Ureter (tissue), 1 donor: ENCODE results near the gene CHEK1. TPM values are rescaled to one million over a fixed set of nuclear protein-coding genes. Genes with fewer than 3 reads are reported as not detected.

Experiments
- DNase-seq: peaks from one replicate; pipeline ENCODE4 v3.0.0-alpha.2; 2020; ENCODE audit warnings: low spot score
- total RNA-seq: library from RNA; stranded (reverse); gene quantifications from one replicate; pipeline ENCODE4 v1.2.4, GENCODE V29; 2023
- donor health status: DM: yes; HTN: yes; CAD: no.

The CHEK1 gene
- total RNA-seq, 1 donor from 2014 or later: 2.8 TPM

- DNase-seq: no peak
These were observed 1.5 kb downstream of the CHEK1 start for GRCh38 chr11:125626288-125626950.

DNA sequence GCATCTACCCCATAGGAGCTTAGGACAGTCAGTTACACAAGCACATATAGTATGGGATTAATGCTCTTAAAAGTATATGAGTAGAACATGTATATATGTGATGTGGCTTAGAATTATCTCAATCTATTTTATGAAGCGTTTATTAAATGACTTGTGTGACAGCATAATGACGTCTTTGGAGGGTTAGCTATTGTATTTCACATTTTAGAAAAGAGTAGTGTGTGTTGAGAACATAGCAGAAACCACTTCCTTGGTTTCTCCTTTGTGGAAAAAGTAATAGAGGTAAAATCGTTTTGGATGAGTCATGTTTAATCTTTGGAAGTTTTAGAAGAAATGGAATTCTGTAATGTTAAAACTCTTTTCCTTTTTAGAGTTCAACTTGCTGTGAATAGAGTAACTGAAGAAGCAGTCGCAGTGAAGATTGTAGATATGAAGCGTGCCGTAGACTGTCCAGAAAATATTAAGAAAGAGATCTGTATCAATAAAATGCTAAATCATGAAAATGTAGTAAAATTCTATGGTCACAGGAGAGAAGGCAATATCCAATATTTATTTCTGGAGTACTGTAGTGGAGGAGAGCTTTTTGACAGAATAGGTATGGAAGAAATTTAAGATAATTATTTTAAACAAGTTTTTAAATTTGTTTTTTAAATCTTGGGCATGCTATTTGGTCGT, 2.4 kb downstream of the CHEK1 start:
- no peak for DNase-seq

DNA sequence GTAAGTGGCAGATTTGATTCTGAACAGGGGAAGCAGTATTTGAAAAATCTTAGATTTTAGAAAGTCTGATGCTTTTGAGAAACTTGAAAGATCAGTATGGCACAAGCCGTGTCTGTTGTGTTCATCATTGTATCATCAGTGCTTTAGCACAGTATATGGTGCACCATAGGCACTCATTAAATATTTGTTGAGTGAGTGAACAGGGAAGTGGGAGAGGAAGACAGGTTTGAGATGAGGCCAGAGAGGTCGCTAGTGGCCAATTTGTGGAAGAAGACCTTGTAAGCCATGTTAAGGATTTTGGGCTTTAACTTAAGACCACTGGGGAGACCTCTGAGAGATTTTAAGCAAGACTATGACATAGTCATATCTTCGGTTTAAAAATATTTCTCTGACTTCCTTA, 12.9 kb downstream of the CHEK1 start:
- no peak for DNase-seq

GRCh38 chr11:125638315-125638714, 13.4 kb downstream of the CHEK1 start:
- DNase-seq: no peak

DNA sequence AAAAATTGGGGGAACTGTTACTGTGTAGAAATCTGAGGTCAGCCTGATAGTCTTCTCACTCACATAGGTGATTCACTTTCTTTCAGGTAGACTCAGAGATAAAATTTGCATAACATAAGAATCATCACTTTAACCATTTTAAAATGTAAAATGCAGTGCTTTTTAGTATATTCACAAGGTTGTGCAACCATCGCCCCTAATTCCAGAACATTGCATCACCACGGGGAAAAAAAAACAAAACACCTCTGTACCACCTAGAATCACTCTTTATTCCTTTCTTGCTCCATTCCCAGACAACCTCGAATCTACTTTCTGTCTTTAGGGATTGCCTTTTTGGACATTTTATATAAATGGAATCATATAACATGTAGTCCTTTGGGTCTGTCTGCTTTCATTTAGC, 20.9 kb downstream of the CHEK1 start:
- no peak for DNase-seq

- DNase-seq: no peak
These were observed 24.7 kb downstream of the CHEK1 start for GRCh38 chr11:125649465-125650166.

GRCh38 chr11:125662689-125663088, 37.7 kb downstream of the CHEK1 start:
- DNase-seq: no peak

GRCh38 chr11:125663910-125664309, 38.9 kb downstream of the CHEK1 start:
- DNase-seq: no peak

DNA sequence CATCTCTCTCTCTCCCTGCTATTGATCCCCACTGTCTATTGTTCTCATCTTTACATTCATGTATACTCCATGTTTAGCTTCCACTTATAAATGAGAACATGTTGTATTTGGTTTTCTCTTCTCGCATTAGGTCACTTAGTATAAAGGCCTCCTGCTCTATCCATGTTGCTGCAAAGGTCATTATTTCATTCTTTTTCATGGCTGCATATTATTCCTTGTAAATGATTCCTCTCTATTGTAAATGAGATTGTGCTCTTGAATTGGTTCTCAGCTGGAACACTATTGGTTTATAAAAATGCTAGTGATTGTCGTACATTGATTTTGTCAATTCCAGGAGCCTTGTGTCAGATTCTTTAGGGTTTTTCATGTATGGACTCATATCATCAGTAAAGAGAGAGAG, 42.2 kb downstream of the CHEK1 start:
- DNase-seq: no peak

DNA sequence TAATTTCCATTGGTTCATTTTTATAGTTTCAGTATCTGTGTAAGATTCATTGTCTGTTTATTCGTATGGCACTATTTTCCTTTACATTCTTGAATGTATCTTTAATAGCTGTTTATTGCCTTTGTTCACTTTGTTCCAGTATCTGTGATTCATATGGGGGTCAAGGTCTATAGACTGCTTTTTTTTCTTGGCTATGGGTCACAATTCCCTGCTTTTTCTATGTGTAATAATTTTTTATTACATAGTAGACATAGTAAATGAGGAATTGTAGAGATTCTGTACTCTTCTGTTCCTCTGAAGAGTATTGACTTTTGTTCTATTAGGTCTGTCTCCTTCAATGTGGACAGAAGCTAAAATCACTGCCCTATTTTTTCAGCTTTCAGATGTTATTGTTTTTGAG, 45.2 kb downstream of the CHEK1 start:
- DNase-seq: no peak

DNA sequence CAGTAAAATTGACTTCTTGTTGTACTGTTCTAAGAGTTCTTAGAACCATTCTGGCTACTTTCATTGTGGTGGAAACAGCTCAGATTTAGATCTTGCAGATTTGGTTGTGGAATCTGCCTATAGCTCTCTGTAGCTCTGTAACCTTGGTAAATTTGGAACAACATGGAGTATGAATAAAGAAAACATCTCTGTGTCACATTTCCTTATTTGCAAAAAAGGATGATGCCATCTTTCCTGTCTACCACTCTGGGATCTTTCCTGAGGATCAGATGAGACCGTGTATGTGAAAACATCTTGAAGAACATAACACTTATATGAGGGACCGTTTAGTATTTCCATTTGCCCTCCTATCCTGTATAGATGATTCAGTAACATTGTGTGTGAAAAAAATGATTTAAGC, 46.6 kb downstream of the CHEK1 start:
- no peak for DNase-seq

- no peak for DNase-seq
These were observed 49.2 kb downstream of the CHEK1 start for GRCh38 chr11:125674210-125674609.

DNA sequence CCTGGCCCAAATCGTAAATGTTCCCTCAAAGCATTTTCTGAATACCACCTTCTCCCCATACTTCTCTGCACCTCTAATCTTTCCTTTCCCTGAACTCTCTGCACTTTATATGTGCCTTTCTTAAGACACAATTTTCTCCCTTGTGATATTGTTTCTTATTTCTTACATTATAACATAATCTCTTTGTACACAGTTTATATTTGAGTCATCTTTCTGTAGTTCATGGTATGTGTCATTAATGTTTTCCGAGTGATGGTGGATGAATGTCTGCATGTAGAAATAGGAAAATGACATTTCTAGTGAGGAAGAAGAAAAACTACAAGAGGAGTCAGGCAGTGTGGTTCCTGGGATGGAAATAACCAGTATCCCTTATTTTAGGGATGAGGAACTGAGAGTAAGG, 50.2 kb downstream of the CHEK1 start:
- no peak for DNase-seq

GRCh38 chr11:125679397-125679796, 54.4 kb downstream of the CHEK1 start:
- no peak for DNase-seq

- no peak for DNase-seq
These were observed 54.9 kb downstream of the CHEK1 start for GRCh38 chr11:125679837-125680236.

DNA sequence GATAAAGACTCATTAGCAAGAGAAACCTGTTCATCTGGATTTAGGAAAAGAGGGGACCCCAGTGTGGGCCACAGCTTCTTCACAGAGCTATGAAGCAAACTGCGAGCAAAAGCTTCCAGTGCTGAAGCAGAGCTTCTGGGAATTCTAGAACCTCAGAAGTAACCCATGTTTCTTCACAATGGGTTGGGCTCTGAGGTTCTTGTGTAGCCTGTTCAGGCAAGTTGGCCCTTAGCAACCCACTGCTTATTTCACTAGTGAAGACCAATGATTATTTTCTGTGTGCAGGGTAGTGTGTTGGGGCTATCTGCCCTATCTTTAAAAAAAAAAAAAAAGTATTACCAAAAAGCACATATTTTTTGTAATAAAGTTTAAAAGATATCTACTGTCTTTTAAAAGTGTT, 55.8 kb downstream of the CHEK1 start, which contains the start of gene ACRV1:
Gene ACRV1, minus strand, starts transcription at position 101 of the 400 bp plus-strand sequence. Its CDS starts 67 bp downstream, at position 34.
- no peak for DNase-seq

DNA sequence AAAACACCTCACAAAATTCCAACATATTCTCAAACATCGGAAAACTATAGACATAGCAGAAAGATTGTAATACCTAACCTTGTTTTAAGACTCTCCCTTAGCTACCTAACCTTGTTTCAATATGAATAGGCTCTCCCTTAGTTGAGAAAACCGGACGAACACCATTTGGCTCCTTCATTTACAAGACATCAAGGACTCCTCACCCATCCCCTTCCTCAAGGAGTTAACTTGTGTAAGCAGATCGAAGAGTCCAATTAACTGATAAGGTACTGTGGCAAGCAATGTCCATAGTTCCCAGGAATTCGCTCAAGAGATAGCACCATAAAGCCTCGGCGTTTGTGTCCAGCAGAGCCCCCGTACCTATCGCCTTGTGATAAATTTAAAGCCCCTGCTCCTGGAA, 60.3 kb downstream of the CHEK1 start:
- no peak for DNase-seq

- no peak for DNase-seq
These were observed 63.1 kb downstream of the CHEK1 start for GRCh38 chr11:125688066-125688465.

DNA sequence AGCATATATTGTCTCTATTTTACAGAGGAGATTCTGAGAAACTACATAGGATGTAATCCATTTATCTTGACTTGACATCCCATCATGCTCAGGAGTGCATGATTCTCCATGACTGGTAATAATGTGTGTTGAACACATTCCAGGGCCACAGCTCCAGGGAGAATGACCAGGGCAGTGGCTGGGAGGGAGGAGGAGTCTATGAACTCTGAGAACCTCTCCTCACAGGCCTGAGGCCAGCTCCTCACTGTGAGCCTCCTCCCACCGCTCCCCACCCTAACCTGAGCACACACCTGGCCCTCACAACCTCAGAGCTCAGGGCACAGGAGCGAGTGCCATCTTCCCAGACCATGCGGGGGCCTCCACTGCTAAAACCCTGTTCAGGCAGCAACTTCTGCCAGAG, 63.7 kb downstream of the CHEK1 start:
- DNase-seq: no peak

DNA sequence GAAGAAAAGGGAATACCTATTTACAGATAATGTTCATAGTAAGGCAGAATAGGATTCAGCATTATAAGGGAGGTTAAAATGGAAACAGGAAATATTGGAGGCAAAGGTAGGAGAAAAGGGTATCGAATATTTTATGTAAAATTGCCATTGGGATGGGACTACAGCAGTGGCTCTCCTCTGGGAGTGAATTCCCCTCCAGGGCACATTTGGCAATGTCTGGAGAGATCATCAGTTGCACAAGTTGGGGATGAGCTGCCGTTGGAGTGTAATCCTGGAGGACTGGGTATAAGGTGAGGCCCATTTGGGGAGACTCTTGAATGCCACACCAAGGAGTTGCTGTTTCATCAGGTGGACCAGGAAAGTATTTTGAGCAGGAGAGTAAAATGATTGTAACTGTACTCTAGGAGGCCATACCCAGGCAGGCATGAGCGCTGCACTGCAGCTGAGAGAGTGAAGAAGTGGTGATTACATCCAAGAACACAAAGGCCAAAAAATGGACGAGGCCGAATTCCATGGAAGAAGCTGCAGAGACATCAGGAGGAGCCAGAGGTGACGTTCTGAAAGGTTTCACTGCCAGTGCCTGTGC, 64.4 kb downstream of the CHEK1 start:
- no peak for DNase-seq

DNA sequence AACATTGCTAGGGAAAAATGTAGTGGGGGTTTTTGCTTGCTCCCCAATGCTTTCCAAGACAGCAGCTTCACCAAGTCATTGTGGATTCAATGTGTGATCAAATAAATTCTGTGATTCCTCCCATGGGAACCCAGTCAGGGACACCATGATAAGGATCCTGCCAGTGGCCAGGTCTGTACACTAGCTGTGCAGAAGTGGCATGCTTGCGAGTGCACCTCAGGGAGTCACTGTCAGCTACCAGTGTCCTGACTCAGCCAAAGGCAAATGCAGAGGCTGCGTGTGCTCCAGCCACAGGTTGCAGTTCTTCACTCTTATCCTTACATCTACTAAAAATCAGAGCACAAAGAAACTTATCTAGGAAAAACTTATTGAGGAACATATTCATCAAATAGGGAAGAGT, 65.0 kb downstream of the CHEK1 start:
- no peak for DNase-seq

DNA sequence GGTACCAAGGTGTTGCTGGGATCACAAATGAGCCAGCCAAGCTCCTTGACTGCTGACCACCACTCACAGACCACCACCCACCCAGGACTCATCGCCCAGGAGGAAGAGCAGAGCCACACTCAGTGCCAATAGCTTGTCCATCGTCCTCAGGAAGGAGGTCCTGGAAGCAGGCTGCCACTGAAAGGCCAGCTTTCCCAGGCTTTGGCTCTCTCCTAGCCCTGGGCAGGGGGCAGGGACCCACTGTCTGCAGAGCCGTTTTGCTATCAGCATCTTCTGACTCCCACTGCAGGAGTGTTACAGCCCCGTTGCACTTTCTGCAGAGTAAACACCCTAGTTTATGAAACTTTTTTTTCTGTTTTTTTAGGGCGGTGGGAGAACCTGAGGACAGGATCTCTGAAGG, 67.9 kb downstream of the CHEK1 start:
- no peak for DNase-seq

- no peak for DNase-seq
These were observed 70.0 kb downstream of the CHEK1 start for GRCh38 chr11:125694951-125695350.
